ENCODE data around the gene TTLL3. TPM values are rescaled to one million over a fixed set of nuclear protein-coding genes. Genes with fewer than 3 reads are reported as not detected.

Gene TTLL3
- polyA plus RNA-seq, 1 donor from 2014 or later, result 47.6 TPM

DNA sequence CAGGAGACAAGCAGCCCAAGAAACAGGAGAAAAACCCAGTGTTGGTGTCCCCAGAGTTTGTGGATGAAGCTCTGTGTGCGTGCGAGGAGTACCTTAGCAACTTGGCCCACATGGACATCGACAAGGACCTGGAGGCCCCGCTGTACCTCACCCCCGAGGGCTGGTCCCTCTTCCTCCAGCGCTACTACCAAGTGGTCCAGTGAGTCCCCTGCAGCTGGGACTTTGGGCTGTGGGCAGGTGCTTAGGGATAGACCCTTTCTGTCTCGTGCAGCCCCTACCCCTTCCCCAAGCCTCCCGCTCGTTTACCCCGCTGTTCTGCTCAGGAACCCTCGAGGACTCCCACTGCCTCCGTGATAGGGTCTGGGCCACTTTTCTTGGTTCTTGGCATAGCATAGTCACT, 10.5 kb downstream of the TTLL3 start:
- no peak overlapping the region for H2AFZ ChIP-seq (ENCODE audit: low read depth, low read length)
- H3K79me2 ChIP-seq (replicated peaks; ENCODE audit: insufficient read depth, low read length), result no peaks in the 10 kb centered on the region

GRCh38 chr3:9820946-9821345, 10.9 kb downstream of the TTLL3 start:
- no peak overlapping the region for H3K4me2 ChIP-seq (ENCODE audit: low read length)
- no peaks in the 10 kb centered on the region for H4K20me1 ChIP-seq (ENCODE audit: insufficient read depth)
- no peak overlapping the region for H3K4me3 ChIP-seq (ENCODE audit: low read length)
- no peaks in the 10 kb centered on the region for H3K9me2 ChIP-seq (ENCODE audit: insufficient read depth, low read length)
- H3K27ac ChIP-seq (ENCODE audit: low read length), result no peak overlapping the region
- H2AFZ ChIP-seq (ENCODE audit: low read depth, low read length), result no peak overlapping the region
- no peaks in the 10 kb centered on the region for H3K79me2 ChIP-seq (replicated peaks; ENCODE audit: insufficient read depth, low read length)
- H3F3A ChIP-seq (ENCODE audit: insufficient read depth, low read length, poor library complexity, severe bottlenecking), result no peaks in the 10 kb centered on the region
- no peaks in the 10 kb centered on the region for H3K9me3 ChIP-seq (ENCODE audit: low read length)
- H3K36me3 ChIP-seq (ENCODE audit: insufficient read depth, low read length), result no peaks in the 10 kb centered on the region
- TF ChIP-seq POLR2AphosphoS5 (IDR thresholded peaks at IDR 0.05), result no peak
- H3K9ac ChIP-seq (ENCODE audit: low read length), result no peak overlapping the region
- H3K27me3 ChIP-seq (ENCODE audit: insufficient read depth, low read depth, low read length), result no peaks in the 10 kb centered on the region

More for the DNA sequence above, 10.5 kb downstream of the TTLL3 start:
- H3K27ac ChIP-seq (ENCODE audit: low read length), result no peak overlapping the region
- no peaks in the 10 kb centered on the region for H4K20me1 ChIP-seq (ENCODE audit: insufficient read depth)
- H3K9me2 ChIP-seq (ENCODE audit: insufficient read depth, low read length), result no peaks in the 10 kb centered on the region
- no peaks in the 10 kb centered on the region for H3F3A ChIP-seq (ENCODE audit: insufficient read depth, low read length, poor library complexity, severe bottlenecking)
- no peaks in the 10 kb centered on the region for H3K36me3 ChIP-seq (ENCODE audit: insufficient read depth, low read length)
- H3K4me3 ChIP-seq (ENCODE audit: low read length), result no peak overlapping the region
- H3K27me3 ChIP-seq (ENCODE audit: insufficient read depth, low read depth, low read length), result no peaks in the 10 kb centered on the region
- no peak for TF ChIP-seq MXI1 (conservative IDR thresholded peaks at IDR 0.05; ENCODE audit: poor library complexity, severe bottlenecking)
- TF ChIP-seq EZH2 (IDR thresholded peaks at IDR 0.05; ENCODE audit: borderline replicate concordance, insufficient read depth, low read length, poor library complexity, severe bottlenecking), result no peak
- TF ChIP-seq TAF1 (IDR thresholded peaks at IDR 0.05; ENCODE audit: low read depth), result no peak
- TF ChIP-seq, protein P1, sequence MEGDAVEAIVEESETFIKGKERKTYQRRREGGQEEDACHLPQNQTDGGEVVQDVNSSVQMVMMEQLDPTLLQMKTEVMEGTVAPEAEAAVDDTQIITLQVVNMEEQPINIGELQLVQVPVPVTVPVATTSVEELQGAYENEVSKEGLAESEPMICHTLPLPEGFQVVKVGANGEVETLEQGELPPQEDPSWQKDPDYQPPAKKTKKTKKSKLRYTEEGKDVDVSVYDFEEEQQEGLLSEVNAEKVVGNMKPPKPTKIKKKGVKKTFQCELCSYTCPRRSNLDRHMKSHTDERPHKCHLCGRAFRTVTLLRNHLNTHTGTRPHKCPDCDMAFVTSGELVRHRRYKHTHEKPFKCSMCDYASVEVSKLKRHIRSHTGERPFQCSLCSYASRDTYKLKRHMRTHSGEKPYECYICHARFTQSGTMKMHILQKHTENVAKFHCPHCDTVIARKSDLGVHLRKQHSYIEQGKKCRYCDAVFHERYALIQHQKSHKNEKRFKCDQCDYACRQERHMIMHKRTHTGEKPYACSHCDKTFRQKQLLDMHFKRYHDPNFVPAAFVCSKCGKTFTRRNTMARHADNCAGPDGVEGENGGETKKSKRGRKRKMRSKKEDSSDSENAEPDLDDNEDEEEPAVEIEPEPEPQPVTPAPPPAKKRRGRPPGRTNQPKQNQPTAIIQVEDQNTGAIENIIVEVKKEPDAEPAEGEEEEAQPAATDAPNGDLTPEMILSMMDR (IDR thresholded peaks at IDR 0.05; ENCODE audit: poor library complexity, severe bottlenecking), result no peak
- TF ChIP-seq REST (IDR thresholded peaks at IDR 0.05; ENCODE audit: borderline replicate concordance), result no peak
- TF ChIP-seq POLR2AphosphoS5 (IDR thresholded peaks at IDR 0.05), result no peak
- TF ChIP-seq RAD21 (conservative IDR thresholded peaks at IDR 0.05), result no peak
- TF ChIP-seq SMC3 (conservative IDR thresholded peaks at IDR 0.05; ENCODE audit: poor library complexity), result no peak
- TF ChIP-seq EP300 (conservative IDR thresholded peaks at IDR 0.05; ENCODE audit: poor library complexity, severe bottlenecking), result no peak
- H3K9ac ChIP-seq (ENCODE audit: low read length), result no peak overlapping the region
- no peak overlapping the region for H3K4me2 ChIP-seq (ENCODE audit: low read length)
- no peaks in the 10 kb centered on the region for H3K9me3 ChIP-seq (ENCODE audit: low read length)
